ENCODE results near the gene NUAK2.
"Not testable (repeated sequence)": the region's sequence is repeated elsewhere in the genome, so short reads cannot be mapped to it uniquely, and the experiment has no call there.

Gene NUAK2

GRCh38 chr1:205286335-205286950 lies 35.1 kb downstream of the NUAK2 start:
- H3K4me3 ChIP-seq (ENCODE audit: low read depth, low read length), result no peak overlapping the region
- no peak for TF ChIP-seq CTCF (IDR thresholded peaks at IDR 0.05; ENCODE audit: borderline replicate concordance, insufficient read depth, low read depth, low read length)

GRCh38 chr1:205285381-205286101 lies 36.0 kb downstream of the NUAK2 start:
- no peak overlapping the region for H3K4me3 ChIP-seq (ENCODE audit: low read depth, low read length)
- TF ChIP-seq CTCF (IDR thresholded peaks at IDR 0.05; ENCODE audit: borderline replicate concordance, insufficient read depth, low read depth, low read length), result no peak

- H3K4me3 ChIP-seq (ENCODE audit: low read depth, low read length), result no peak overlapping the region
- no peak for TF ChIP-seq CTCF (IDR thresholded peaks at IDR 0.05; ENCODE audit: borderline replicate concordance, insufficient read depth, low read depth, low read length)
Observed at GRCh38 chr1:205284420-205285144, 37.0 kb downstream of the NUAK2 start.

- no peak overlapping the region for H3K4me3 ChIP-seq (ENCODE audit: low read depth, low read length)
- no peak for TF ChIP-seq CTCF (IDR thresholded peaks at IDR 0.05; ENCODE audit: borderline replicate concordance, insufficient read depth, low read depth, low read length)
Observed at GRCh38 chr1:205283270-205284147, 38.0 kb downstream of the NUAK2 start.

- not testable (repeated sequence) for H3K4me3 ChIP-seq (ENCODE audit: low read depth, low read length)
Observed at GRCh38 chr1:205280666-205281395, 40.7 kb downstream of the NUAK2 start.

- TF ChIP-seq CTCF (IDR thresholded peaks at IDR 0.05; ENCODE audit: borderline replicate concordance, insufficient read depth, low read depth, low read length), result no peak
- no peak overlapping the region for H3K4me3 ChIP-seq (ENCODE audit: low read depth, low read length)
Observed at GRCh38 chr1:205279986-205280385, 41.6 kb downstream of the NUAK2 start.
